ENCODE results near the gene TRABD2B.

The TRABD2B gene

DNA sequence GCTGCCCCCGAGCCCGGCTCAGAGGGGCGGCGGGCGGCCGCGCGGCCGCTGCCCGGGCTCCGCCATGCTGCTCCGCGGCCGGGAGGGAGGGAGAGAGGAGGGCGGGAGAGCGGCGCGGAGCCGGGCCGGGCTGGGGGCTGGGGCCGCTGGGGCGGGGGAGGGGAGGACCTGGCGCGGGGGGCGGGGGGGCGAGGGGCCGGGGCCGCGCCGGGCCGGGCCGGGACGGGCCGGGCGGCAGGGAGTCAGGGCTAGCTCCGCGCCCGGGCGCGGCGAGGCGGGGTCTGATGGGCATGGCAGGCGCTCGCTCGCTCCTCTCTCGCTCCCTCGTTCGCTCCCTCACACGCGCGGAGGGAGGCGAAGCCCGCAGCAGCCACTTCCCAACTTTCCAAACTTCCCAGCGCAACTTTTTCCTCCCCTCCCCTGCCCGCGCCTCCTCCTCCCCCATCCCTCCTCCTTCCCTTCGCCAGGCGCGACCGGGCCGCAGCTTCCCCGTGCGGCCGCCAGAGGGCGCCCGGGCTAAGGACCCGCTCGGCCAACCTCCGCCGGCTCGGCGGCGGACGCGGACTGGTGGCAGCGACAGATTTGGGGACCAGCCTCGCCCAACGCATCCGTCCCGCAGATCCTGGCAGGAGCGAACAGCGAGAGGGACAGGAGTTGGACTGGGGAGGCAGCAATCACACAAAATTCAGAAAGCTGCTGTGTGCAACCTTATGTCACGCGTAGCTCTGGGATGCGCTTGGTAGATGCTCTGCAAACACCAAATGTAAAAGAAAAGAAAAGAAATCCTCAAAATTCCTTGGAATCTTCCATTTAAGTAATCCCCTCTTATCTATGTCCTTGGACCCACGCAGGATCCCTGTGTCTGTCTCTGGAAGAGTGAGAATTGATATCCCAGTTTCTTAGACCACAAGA, at the start of gene TRABD2B:
Gene TRABD2B, minus strand, starts transcription at position 97 of the 912 bp plus-strand sequence.
- Mint-ChIP-seq H3K9me3 (no peaks in the 10 kb centered on the region), H3K27ac (no peak within 1 kb of the TSS), H3K36me3 (ENCODE audit: low read depth) (no peaks in the 10 kb centered on the region), H3K4me1 (ENCODE audit: low read depth) (peaks cover 4% of the 10 kb centered on the region), H3K27me3 (peaks cover 61% of the 10 kb centered on the region), H3K4me3 (peak within 1 kb of the TSS; percentile 76)

DNA sequence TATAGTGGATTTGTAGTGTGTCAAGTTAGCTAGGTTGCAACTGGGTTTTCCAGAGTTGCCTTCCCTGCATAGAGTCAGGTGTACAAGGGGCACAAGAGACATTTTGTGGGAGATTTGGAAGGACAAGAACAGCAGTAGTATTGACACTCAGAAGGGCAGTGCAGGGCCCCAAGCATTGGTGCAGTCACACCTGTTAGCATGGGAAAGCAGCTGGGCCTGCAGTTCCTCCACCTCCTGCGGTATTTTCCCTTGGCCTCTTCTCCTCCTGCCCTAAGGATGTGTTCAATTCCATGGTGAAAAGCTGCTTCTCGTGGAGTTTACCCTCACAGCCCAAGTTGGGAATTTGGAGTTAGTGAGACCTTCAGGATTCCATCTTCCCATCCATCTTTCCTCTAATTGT, 47.1 kb upstream of the TRABD2B start:
- Mint-ChIP-seq H3K9me3 (no peaks in the 10 kb centered on the region), H3K4me1 (ENCODE audit: low read depth) (no peaks in the 10 kb centered on the region), H3K27me3 (no peaks in the 10 kb centered on the region)

DNA sequence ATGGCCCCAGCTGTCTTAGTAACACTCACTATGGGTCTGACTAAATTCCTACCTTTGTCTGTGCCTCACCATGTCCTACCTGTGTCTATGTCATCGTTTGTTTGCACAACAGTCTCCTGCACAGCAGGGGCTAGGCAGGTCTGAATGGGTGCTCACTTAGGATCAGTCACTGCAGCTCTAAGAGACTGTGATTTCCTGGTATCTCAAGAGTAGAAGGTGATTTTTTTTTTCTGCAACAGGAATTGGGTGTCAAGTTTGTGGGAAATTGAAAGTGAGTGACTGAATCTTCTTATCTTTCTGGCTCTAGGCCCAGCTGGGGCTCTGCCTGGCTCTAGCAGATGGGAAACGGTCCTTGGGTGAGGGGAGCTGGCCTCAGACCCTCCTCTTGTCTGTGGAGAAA, 46.4 kb upstream of the TRABD2B start:
- H3K27me3 Mint-ChIP-seq = no peaks in the 10 kb centered on the region
- no peaks in the 10 kb centered on the region for H3K36me3 Mint-ChIP-seq (ENCODE audit: low read depth)
- no peaks in the 10 kb centered on the region for H3K9me3 Mint-ChIP-seq
- H3K27ac Mint-ChIP-seq = no peak overlapping the region
- no peak overlapping the region for H3K4me3 Mint-ChIP-seq
- no peaks in the 10 kb centered on the region for H3K4me1 Mint-ChIP-seq (ENCODE audit: low read depth)

More for the DNA sequence above, 47.1 kb upstream of the TRABD2B start:
- Mint-ChIP-seq H3K4me3 (no peak overlapping the region), H3K27ac (no peak overlapping the region), H3K36me3 (ENCODE audit: low read depth) (no peaks in the 10 kb centered on the region)

DNA sequence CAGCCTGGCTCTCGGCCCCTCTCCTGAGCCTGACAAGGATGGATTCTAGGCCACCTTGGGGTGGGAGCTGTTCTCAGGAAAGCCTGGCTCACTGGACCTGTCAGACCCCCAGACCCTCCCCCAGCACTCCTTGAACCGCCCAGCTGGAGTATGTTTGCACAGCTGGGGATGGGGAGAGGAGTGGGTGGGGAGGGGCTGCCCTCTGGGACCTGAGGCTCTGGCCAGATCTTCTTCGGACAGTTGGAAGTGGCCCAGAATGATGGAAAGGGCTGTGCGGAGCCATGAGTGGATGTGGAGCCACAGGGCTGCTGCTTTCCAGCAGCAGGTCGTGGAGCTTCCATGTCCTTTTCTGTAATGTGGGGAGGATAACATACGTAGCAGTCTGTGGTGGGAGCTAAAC, 43.0 kb upstream of the TRABD2B start:
- peaks cover 7% of the 10 kb centered on the region for H3K27me3 Mint-ChIP-seq
- no peaks in the 10 kb centered on the region for H3K9me3 Mint-ChIP-seq
- no peak overlapping the region for H3K4me3 Mint-ChIP-seq
- H3K4me1 Mint-ChIP-seq (ENCODE audit: low read depth) = no peaks in the 10 kb centered on the region
- H3K36me3 Mint-ChIP-seq (ENCODE audit: low read depth) = no peaks in the 10 kb centered on the region
- H3K27ac Mint-ChIP-seq = no peak overlapping the region

DNA sequence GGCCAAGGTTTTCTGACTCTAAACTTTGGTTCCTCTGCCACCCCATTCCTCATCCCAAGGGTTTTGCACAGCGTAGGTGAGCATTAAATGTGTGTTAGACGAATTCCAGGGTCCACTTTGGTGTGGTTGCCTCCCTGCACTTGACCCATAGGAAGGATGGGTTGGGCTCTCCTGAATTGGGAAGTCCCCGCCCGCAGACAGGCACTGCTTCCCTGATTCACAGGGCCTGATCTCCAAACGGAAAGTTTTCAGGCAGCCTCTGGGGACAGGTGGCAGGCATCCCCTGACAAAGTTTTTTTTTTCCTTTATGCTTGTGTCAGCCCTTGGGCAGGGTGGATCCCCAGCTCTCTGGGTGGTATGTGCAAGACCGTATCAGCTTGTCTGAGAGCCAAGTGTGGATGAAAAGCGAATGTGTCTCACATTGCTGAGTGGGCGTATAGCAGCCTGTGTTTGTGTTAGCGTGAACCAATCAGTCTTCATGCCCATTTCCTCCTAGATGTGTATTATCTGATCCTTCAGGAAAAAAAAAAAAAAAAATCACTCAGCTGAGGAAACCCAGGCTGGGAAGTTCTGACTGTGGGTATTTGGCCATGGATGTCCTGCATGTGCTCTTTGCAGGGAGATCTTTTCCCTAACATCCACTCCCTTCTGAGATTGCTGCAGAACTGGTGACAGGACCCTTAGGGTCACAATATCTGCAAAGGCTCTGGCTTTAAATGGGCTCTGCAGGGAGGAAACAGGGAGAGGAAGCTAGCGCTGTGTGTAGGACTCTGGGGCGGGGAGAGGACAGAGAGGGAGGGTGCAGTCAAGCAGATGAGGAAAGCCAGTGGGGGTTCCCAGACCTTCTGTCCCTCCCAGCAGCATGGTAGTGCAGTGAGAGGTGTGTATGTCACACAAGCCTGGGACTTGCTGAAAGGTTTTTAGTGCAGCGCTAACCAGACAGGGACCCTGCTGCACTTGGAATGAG, 42.2 kb upstream of the TRABD2B start:
- Mint-ChIP-seq H3K4me3 (no peak overlapping the region), H3K36me3 (ENCODE audit: low read depth) (no peaks in the 10 kb centered on the region), H3K27me3 (peaks cover 7% of the 10 kb centered on the region), H3K4me1 (ENCODE audit: low read depth) (no peaks in the 10 kb centered on the region), H3K9me3 (no peaks in the 10 kb centered on the region), H3K27ac (no peak overlapping the region)

DNA sequence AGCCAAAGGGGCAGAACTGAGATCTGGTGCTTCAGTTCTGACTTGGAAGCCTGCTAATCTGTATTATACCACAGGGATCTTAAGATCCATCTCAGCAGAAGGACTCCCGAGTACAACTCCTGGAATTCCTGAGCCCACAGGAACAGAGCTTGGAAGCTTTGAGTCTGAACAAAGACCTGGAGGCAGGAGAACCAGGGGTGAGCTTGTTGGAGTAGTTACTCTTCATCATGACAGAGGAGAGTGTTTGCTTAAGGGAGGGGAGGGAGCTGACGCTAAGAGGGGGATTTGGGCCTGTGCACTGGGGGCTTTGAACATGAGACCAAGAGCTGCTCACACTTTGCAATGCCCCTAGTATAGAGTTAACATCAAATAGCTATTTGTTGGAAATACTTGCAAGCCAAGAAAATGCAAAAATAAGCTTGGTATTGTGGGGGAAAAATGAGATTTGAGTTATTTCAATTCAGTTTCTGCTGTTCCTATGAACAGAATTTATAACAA, 41.1 kb upstream of the TRABD2B start:
- H3K4me3 Mint-ChIP-seq = no peak overlapping the region
- H3K36me3 Mint-ChIP-seq (ENCODE audit: low read depth) = no peaks in the 10 kb centered on the region
- peaks cover 7% of the 10 kb centered on the region for H3K27me3 Mint-ChIP-seq
- no peak overlapping the region for H3K27ac Mint-ChIP-seq
- H3K4me1 Mint-ChIP-seq (ENCODE audit: low read depth) = no peaks in the 10 kb centered on the region
- no peaks in the 10 kb centered on the region for H3K9me3 Mint-ChIP-seq

DNA sequence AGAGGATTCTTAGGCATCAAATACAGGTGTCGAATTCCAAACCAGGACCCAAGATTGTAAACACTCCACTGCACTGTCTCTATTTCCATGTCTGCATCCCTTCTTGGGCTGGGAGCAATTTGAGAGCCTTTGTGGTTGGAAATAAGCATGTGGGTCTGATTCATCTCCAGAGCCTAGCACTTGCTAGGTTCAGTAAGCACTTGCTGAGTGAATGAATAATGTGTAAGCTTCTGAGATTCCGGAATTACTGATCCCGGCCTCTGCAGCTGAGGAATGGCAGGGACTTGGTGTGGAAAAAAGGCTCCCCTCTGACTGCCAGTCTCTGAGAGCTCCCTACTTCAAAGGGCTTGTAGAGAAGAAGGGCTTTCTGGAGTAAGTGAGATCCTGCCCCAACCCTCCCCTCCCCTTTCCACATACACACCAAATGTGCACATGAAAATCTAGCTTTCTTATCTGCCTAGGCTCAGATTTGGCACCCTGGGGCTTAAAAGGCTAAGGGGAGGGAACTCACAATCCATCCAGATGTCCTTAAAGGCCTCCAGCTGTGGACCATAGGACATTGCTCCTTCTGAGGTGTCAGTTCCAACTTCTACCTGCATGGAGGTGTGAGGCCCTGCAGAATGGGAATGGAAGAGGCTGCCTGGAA, 39.6 kb upstream of the TRABD2B start:
- H3K4me3 Mint-ChIP-seq = no peak overlapping the region
- no peaks in the 10 kb centered on the region for H3K36me3 Mint-ChIP-seq (ENCODE audit: low read depth)
- H3K4me1 Mint-ChIP-seq (ENCODE audit: low read depth) = no peaks in the 10 kb centered on the region
- H3K9me3 Mint-ChIP-seq = no peaks in the 10 kb centered on the region
- H3K27ac Mint-ChIP-seq = no peak overlapping the region
- H3K27me3 Mint-ChIP-seq = peaks cover 7% of the 10 kb centered on the region

DNA sequence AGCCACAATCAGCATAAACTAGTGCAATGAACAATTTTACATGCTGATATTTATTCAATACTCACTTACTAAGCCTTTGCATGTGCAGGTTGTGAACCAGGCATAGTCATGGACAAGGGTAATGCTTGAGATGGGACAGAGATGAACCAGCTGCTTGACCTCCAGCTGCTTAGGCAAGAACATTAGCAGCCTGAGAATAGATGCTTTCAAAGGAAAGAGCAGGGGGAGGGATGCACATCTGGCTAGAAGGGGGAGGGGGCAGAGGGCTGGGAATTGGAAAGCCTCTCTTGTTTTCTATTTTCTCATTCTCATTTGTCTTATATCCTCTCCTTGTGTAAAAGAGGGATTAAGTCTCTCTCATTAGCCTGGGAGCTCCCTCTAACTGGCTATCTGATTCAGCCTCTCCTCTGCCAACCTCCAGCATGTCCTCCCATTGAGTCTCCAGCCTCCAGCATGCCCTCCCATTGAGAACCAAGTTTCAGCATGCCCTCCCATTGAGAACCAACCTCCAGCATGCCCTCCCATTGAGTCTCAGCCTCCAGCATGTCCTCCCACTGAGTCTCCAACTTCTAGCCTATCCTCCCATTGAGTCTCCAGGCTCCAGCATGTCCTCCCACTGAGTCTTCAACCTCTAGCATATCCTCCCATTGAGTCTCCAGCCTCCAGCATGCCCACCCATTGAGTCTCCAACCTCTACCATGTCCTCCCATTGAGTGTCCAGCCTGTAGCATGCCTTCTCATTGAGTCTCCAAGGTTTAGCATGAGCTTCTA, 38.4 kb upstream of the TRABD2B start:
- Mint-ChIP-seq H3K27ac (no peak overlapping the region), H3K27me3 (peaks cover 7% of the 10 kb centered on the region), H3K36me3 (ENCODE audit: low read depth) (no peaks in the 10 kb centered on the region), H3K4me1 (ENCODE audit: low read depth) (no peaks in the 10 kb centered on the region), H3K4me3 (no peak overlapping the region), H3K9me3 (no peaks in the 10 kb centered on the region)

DNA sequence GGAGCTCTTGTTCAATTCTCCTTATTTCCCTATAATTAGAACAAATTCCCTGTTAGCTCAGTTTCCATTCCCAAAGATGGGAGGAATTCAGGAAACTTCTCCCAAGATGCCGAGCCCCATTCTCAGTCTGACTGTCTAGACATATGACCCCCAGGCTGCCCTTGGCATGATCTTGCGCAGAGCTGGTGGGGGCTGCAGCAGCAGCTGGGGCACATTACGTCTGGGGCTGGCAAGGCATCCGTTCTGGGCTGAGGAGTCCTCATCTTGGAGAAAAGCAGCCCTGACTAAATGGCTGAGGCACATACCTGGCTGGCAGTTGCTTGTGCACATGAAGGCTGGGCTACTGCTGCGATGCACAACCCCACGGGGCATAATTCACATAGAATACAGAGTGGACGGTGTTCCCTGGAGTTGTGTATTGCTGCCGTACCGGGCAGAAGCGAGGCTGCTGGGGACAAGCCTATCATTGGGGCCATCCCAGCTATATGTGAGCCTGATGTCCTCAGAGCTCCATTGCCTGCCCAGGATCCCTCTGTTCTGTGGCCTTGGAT, 36.4 kb upstream of the TRABD2B start:
- Mint-ChIP-seq H3K27ac (no peak overlapping the region), H3K4me1 (ENCODE audit: low read depth) (no peaks in the 10 kb centered on the region), H3K27me3 (peaks cover 14% of the 10 kb centered on the region), H3K4me3 (no peak overlapping the region), H3K36me3 (ENCODE audit: low read depth) (no peaks in the 10 kb centered on the region), H3K9me3 (no peaks in the 10 kb centered on the region)

DNA sequence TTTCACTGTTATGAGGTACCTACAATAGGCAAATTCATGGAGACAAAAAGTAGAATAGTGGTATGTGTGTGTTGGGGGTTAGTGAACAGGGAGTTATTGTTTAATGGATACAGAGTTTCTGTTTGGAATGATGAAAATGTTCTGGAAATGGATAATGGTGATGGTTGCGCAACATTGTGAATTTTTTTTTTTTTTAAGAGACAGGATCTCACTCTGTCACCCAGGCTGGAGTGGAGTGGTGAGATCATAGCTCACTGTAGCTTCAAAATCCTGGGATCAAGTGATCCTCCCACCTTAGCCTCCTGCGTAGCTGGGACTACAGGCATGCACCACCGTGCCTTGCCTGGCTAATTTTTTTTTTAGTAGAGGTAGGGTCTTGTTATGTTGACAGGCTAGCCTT, 34.5 kb upstream of the TRABD2B start:
- no peak overlapping the region for H3K4me3 Mint-ChIP-seq
- no peaks in the 10 kb centered on the region for H3K9me3 Mint-ChIP-seq
- peaks cover 14% of the 10 kb centered on the region for H3K27me3 Mint-ChIP-seq
- H3K4me1 Mint-ChIP-seq (ENCODE audit: low read depth) = no peaks in the 10 kb centered on the region
- no peaks in the 10 kb centered on the region for H3K36me3 Mint-ChIP-seq (ENCODE audit: low read depth)
- no peak overlapping the region for H3K27ac Mint-ChIP-seq

DNA sequence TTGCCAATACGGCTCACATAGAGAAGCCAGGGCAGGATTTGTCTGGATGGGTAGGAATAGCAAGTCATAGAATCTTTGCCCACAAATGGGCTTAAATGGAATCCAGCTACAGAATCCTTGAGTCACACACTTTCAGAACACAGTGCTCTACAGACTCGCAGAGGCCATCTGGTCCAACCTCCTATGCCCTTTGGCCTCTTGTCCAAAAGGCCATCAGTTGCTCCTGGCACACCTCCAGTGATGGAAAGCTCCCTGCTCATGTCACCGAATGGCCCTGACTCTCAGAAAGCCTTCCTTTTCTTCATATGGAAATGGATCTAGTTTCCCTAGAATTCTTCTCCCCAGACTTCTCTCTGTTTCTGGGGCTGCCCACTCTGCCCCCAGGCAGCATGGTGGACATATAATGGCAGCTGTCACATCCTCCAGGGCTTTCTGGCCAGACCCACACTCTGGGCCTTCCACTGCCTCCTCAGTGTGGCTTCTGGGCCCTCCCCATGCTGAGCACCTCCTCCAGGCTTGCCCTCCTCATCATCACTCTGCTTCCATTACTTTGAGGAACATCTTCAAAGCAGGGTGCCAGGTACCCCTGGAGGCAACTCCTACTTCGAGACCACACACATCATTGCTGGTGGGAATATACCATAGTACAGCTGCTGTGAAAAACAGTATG, 33.6 kb upstream of the TRABD2B start:
- no peaks in the 10 kb centered on the region for H3K9me3 Mint-ChIP-seq
- H3K27me3 Mint-ChIP-seq = peaks cover 10% of the 10 kb centered on the region
- no peak overlapping the region for H3K4me3 Mint-ChIP-seq
- H3K27ac Mint-ChIP-seq = no peak overlapping the region
- no peaks in the 10 kb centered on the region for H3K36me3 Mint-ChIP-seq (ENCODE audit: low read depth)
- H3K4me1 Mint-ChIP-seq (ENCODE audit: low read depth) = no peaks in the 10 kb centered on the region

DNA sequence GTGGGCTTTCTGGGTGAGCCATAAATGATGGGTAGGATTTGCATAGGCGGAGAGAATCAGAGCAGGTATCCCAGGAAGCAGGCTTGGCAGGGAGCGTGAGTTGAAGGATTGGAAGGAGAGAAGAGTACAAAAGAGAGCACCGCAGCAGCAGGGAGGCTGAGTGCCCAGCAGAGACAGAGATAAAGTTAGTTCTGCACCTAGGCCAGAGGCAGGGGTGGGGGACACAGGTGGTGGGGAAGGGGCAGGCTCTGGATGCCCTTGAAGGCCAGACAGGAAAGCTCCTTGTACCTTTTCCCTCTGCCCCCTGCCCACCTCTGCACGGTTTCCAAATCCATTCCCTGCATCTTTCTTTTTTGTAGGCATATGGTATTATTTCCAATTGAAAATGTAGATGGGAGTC, 33.0 kb upstream of the TRABD2B start:
- no peak overlapping the region for H3K4me3 Mint-ChIP-seq
- no peaks in the 10 kb centered on the region for H3K4me1 Mint-ChIP-seq (ENCODE audit: low read depth)
- no peaks in the 10 kb centered on the region for H3K9me3 Mint-ChIP-seq
- peaks cover 7% of the 10 kb centered on the region for H3K27me3 Mint-ChIP-seq
- no peaks in the 10 kb centered on the region for H3K36me3 Mint-ChIP-seq (ENCODE audit: low read depth)
- no peak overlapping the region for H3K27ac Mint-ChIP-seq

DNA sequence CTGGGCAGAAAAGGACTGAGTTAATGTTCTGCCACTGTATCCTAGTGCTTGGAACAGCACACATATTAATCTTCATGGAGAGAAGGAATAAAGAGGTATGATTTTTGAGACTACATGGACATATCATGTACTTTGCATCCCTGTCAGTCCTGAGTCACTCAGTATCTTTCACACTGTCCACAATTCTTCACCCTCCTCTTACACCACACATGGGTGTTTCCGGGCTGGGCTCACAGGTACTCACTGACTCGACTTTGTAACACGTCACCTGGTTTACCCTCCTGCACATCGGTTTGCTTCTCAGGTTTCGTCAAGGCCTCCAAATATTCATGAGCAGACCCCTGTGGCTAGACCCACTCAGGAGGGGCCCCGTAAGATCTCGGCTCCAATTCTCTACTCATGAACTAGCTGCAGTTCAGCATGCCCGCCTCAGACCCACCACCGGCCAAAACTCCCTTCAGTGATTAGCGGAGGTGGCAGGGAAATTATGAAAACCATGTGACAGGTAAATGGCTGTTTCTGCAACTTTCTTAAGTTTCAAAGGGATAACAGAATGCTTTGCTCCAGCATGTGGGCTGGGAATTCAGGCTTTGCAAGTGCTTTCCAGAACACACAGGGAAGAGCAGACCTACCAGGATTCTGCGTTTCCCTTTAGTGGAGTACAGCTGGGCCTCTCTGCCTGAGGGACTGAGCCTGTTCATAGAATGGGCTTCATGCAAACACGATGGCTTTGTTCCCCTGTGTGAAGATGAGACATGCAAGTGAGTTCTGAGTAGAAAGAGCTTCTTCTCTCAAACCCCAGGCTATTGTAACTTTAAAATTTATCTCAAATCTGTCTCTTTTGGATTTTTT, 31.3 kb upstream of the TRABD2B start:
- H3K27me3 Mint-ChIP-seq = peaks cover 7% of the 10 kb centered on the region
- no peak overlapping the region for H3K27ac Mint-ChIP-seq
- H3K4me1 Mint-ChIP-seq (ENCODE audit: low read depth) = no peaks in the 10 kb centered on the region
- H3K9me3 Mint-ChIP-seq = no peaks in the 10 kb centered on the region
- H3K4me3 Mint-ChIP-seq = no peak overlapping the region
- H3K36me3 Mint-ChIP-seq (ENCODE audit: low read depth) = no peaks in the 10 kb centered on the region
